Activated naive CD8-positive, alpha-beta T cell treated with anti-CD3 and anti-CD28 coated beads for 36 hours (primary cell): ENCODE data around the gene USP17L27. TPM values are rescaled to one million over a fixed set of nuclear protein-coding genes. Genes with fewer than 3 reads are reported as not detected.
"Not testable (repeated sequence)": the region's sequence is repeated elsewhere in the genome, so short reads cannot be mapped to it uniquely, and the experiment has no call there.

Experiments used
- DNase-seq: peaks from one replicate; pipeline ENCODE4 v3.0.0; 2021
- H3K27ac Mint-ChIP-seq: one replicate; pipeline ENCODE4 v1.8.0; 2022; ENCODE audit warnings: mild to moderate bottlenecking, moderate library complexity, mixed read lengths
- H3K27me3 Mint-ChIP-seq: one replicate; pipeline ENCODE4 v1.8.0; 2022; ENCODE audit warnings: mild to moderate bottlenecking, mixed read lengths
- H3K36me3 Mint-ChIP-seq: one replicate; pipeline ENCODE4 v1.8.0; 2021; ENCODE audit warnings: mild to moderate bottlenecking, mixed read lengths
- H3K4me1 Mint-ChIP-seq: one replicate; pipeline ENCODE4 v1.8.0; 2021; ENCODE audit warnings: mixed read lengths
- H3K4me3 Mint-ChIP-seq: one replicate; pipeline ENCODE4 v1.8.0; 2022; ENCODE audit warnings: mild to moderate bottlenecking, moderate library complexity, mixed read lengths
- H3K9me3 Mint-ChIP-seq: one replicate; pipeline ENCODE4 v1.8.0; 2022; ENCODE audit warnings: mixed read lengths
- total RNA-seq, 2 experiments: library from RNA; stranded (reverse); gene quantifications; one replicate each; pipeline ENCODE4 v1.2.3, GENCODE V29; 2021

The USP17L27 gene
- not detected for total RNA-seq

DNA sequence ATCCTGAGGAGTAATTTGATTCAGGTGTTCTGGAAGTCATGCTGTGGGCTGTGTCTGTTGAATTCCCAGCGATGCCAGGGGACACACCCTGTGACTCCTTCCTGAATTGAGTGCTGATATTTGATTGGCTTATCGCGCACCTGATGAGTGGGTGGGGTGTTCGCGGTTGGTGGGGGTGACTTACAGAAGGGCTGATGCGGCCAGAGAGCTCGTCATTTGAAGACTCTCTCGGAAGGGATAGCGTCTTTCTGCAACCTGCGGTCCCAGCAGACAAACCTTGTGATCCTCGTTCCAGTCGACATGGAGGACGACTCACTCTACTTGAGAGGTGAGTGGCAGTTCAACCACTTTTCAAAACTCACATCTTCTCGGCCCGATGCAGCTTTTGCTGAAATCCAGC, at the start of gene USP17L27:
Gene USP17L27 (plus strand): TSS at position 301 of the 400 bp plus-strand sequence. CDS start 0 bp downstream, at position 301.
- H3K27ac Mint-ChIP-seq, H3K4me3 Mint-ChIP-seq, DNase-seq, H3K27me3 Mint-ChIP-seq, H3K36me3 Mint-ChIP-seq, H3K9me3 Mint-ChIP-seq, H3K4me1 Mint-ChIP-seq: not testable (repeated sequence)

GRCh38 chr4:9324191-9324590, 19.8 kb upstream of the USP17L27 start:
- not testable (repeated sequence) for DNase-seq, H3K9me3 Mint-ChIP-seq, H3K4me1 Mint-ChIP-seq, H3K27me3 Mint-ChIP-seq, H3K27ac Mint-ChIP-seq, H3K36me3 Mint-ChIP-seq, H3K4me3 Mint-ChIP-seq

DNA sequence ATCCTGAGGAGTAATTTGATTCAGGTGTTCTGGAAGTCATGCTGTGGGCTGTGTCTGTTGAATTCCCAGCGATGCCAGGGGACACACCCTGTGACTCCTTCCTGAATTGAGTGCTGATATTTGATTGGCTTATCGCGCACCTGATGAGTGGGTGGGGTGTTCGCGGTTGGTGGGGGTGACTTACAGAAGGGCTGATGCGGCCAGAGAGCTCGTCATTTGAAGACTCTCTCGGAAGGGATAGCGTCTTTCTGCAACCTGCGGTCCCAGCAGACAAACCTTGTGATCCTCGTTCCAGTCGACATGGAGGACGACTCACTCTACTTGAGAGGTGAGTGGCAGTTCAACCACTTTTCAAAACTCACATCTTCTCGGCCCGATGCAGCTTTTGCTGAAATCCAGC, 19.1 kb upstream of the USP17L27 start, which contains the start of gene USP17L24:
Gene USP17L24 (plus strand): TSS at position 301 of the 400 bp plus-strand sequence. CDS start 0 bp downstream, at position 301.
- H3K27me3 Mint-ChIP-seq, H3K4me3 Mint-ChIP-seq, H3K9me3 Mint-ChIP-seq, H3K4me1 Mint-ChIP-seq, H3K27ac Mint-ChIP-seq, H3K36me3 Mint-ChIP-seq, DNase-seq: not testable (repeated sequence)

DNA sequence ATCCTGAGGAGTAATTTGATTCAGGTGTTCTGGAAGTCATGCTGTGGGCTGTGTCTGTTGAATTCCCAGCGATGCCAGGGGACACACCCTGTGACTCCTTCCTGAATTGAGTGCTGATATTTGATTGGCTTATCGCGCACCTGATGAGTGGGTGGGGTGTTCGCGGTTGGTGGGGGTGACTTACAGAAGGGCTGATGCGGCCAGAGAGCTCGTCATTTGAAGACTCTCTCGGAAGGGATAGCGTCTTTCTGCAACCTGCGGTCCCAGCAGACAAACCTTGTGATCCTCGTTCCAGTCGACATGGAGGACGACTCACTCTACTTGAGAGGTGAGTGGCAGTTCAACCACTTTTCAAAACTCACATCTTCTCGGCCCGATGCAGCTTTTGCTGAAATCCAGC, 14.3 kb upstream of the USP17L27 start, which contains the start of gene USP17L25:
Gene USP17L25 (plus strand): TSS at position 301 of the 400 bp plus-strand sequence. CDS start 0 bp downstream, at position 301.
- H3K9me3 Mint-ChIP-seq, H3K27ac Mint-ChIP-seq, DNase-seq, H3K27me3 Mint-ChIP-seq, H3K36me3 Mint-ChIP-seq, H3K4me1 Mint-ChIP-seq, H3K4me3 Mint-ChIP-seq: not testable (repeated sequence)

DNA sequence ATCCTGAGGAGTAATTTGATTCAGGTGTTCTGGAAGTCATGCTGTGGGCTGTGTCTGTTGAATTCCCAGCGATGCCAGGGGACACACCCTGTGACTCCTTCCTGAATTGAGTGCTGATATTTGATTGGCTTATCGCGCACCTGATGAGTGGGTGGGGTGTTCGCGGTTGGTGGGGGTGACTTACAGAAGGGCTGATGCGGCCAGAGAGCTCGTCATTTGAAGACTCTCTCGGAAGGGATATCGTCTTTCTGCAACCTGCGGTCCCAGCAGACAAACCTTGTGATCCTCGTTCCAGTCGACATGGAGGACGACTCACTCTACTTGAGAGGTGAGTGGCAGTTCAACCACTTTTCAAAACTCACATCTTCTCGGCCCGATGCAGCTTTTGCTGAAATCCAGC, 9.6 kb upstream of the USP17L27 start, which contains the start of gene USP17L26:
Gene USP17L26 (plus strand): TSS at position 301 of the 400 bp plus-strand sequence. CDS start 0 bp downstream, at position 301.
- not testable (repeated sequence) for DNase-seq, H3K4me1 Mint-ChIP-seq, H3K36me3 Mint-ChIP-seq, H3K4me3 Mint-ChIP-seq, H3K27me3 Mint-ChIP-seq, H3K9me3 Mint-ChIP-seq, H3K27ac Mint-ChIP-seq

- H3K27me3 Mint-ChIP-seq, H3K4me3 Mint-ChIP-seq, H3K4me1 Mint-ChIP-seq, H3K9me3 Mint-ChIP-seq, DNase-seq, H3K27ac Mint-ChIP-seq, H3K36me3 Mint-ChIP-seq: not testable (repeated sequence)
Observed at GRCh38 chr4:9339103-9339502, 4.8 kb upstream of the USP17L27 start, which contains the start of gene USP17L5. Gene USP17L5, plus strand, starts transcription at chr4:9339403. Its CDS starts 0 bp downstream, at chr4:9339403.

GRCh38 chr4:9348593-9348992, 4.6 kb downstream of the USP17L27 start, which contains the start of gene USP17L28:
Gene USP17L28, plus strand, starts transcription at chr4:9348893. Its CDS starts 0 bp downstream, at chr4:9348893.
- not testable (repeated sequence) for H3K4me3 Mint-ChIP-seq, H3K9me3 Mint-ChIP-seq, H3K4me1 Mint-ChIP-seq, DNase-seq, H3K27ac Mint-ChIP-seq, H3K36me3 Mint-ChIP-seq, H3K27me3 Mint-ChIP-seq

- not testable (repeated sequence) for H3K9me3 Mint-ChIP-seq, H3K4me3 Mint-ChIP-seq, H3K27me3 Mint-ChIP-seq, H3K27ac Mint-ChIP-seq, DNase-seq, H3K36me3 Mint-ChIP-seq, H3K4me1 Mint-ChIP-seq
Observed at GRCh38 chr4:9350866-9351265, 6.9 kb downstream of the USP17L27 start.

DNA sequence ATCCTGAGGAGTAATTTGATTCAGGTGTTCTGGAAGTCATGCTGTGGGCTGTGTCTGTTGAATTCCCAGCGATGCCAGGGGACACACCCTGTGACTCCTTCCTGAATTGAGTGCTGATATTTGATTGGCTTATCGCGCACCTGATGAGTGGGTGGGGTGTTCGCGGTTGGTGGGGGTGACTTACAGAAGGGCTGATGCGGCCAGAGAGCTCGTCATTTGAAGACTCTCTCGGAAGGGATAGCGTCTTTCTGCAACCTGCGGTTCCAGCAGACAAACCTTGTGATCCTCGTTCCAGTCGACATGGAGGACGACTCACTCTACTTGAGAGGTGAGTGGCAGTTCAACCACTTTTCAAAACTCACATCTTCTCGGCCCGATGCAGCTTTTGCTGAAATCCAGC, 9.4 kb downstream of the USP17L27 start, which contains the start of gene USP17L29:
Gene USP17L29 (plus strand): TSS at position 301 of the 400 bp plus-strand sequence. CDS start 0 bp downstream, at position 301.
- not testable (repeated sequence) for H3K9me3 Mint-ChIP-seq, H3K4me1 Mint-ChIP-seq

DNA sequence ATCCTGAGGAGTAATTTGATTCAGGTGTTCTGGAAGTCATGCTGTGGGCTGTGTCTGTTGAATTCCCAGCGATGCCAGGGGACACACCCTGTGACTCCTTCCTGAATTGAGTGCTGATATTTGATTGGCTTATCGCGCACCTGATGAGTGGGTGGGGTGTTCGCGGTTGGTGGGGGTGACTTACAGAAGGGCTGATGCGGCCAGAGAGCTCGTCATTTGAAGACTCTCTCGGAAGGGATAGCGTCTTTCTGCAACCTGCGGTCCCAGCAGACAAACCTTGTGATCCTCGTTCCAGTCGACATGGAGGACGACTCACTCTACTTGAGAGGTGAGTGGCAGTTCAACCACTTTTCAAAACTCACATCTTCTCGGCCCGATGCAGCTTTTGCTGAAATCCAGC, 18.9 kb downstream of the USP17L27 start, which contains the start of gene USP17L30:
Gene USP17L30 (plus strand): TSS at position 301 of the 400 bp plus-strand sequence. CDS start 0 bp downstream, at position 301.
- H3K27ac Mint-ChIP-seq, H3K9me3 Mint-ChIP-seq, DNase-seq, H3K36me3 Mint-ChIP-seq, H3K27me3 Mint-ChIP-seq, H3K4me3 Mint-ChIP-seq, H3K4me1 Mint-ChIP-seq: not testable (repeated sequence)

More for the DNA sequence above, 9.4 kb downstream of the USP17L27 start, which contains the start of gene USP17L29:
- H3K27ac Mint-ChIP-seq, H3K4me3 Mint-ChIP-seq, DNase-seq, H3K27me3 Mint-ChIP-seq, H3K36me3 Mint-ChIP-seq: not testable (repeated sequence)

DNA sequence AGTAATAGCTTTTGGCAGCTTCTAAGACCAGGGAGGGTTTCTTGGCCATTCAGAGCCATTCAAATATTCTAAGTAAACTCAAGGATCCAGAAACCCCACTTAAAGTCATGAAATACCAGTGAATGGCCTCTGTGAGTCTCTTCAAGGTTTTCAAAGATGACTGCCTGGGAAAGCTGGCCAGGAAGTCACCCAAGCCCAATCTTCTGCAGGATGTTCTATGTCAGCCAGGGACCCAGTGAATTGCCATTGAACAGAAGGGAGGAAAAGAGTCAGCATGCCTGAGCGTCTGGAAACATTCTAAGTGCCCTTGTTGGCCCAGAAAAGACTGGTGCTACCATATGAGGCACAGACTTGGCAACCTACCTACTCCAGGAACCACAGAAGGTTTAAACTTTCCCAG, 35.9 kb downstream of the USP17L27 start:
- not testable (repeated sequence) for H3K27ac Mint-ChIP-seq, H3K4me3 Mint-ChIP-seq, H3K27me3 Mint-ChIP-seq, H3K36me3 Mint-ChIP-seq, H3K4me1 Mint-ChIP-seq, H3K9me3 Mint-ChIP-seq, DNase-seq

DNA sequence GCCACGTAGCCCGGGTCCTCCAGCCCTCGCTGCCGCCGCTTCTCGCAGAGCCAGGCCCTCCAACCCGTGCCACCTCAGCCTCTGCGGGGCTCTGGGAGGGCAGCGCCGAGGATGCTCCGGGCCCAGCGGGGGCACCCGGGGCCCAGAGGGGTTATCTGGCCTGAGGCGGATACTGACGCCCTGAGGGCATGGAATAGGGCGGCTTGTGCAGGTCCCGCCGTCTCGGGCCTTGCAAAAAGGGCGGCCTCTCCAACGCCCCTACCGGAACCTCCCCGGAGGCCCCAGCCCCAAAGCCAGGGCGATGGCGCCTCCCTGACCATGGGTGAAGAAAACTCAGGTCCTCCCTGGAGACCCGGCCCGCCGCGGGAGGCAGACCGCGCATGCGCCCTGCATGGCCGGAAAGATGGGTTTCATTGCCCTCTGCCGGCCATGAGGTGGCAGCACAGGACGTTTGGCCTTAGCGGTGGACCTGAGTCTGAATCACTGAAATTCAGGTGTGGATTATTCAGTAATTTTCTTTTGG, 37.1 kb downstream of the USP17L27 start:
- not testable (repeated sequence) for H3K4me1 Mint-ChIP-seq, H3K9me3 Mint-ChIP-seq, H3K36me3 Mint-ChIP-seq, H3K27me3 Mint-ChIP-seq, H3K27ac Mint-ChIP-seq
- DNase-seq, result peak; percentile 44
- H3K4me3 Mint-ChIP-seq, result peak overlapping the region; percentile 35

DNA sequence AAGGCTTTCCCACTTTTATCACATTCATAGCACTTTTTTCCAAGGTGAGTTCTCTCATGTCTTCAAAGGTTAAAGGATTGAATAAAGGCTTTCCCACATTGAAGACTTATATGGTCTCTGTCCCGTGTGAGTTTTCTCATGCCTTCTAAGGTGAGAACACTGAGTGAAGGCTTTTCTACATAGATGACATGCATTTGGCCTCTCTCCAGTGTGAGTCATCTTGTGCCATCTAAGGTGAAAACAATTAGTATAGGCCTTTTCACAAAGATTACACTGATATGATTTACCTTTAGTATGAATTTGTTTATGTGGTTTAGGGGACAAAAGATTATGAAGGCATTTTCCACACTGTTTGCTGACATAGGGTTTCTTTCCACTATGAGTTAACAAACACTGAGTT, 40.2 kb downstream of the USP17L27 start:
- no peaks in the 10 kb centered on the region for H3K9me3 Mint-ChIP-seq
- peaks cover 2% of the 10 kb centered on the region for H3K4me1 Mint-ChIP-seq

DNA sequence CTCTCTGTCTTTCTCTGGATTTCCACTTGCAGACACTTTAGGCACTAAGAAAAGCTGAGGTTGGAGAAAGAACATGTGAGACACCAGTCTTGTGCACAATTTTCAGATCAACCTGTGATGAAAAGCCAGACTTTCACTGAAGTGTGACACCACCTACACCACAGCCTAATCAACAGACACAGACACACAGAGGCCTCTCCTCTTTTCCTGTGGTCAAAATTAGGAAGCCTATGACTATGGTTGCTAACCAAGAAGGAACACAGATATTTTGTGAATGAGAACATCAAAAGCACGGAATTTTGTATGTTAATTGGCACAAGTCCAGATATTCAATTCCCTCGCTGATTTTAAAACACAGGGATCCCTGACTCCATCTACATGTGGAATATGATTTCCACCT, 45.1 kb downstream of the USP17L27 start:
- not testable (repeated sequence) for H3K9me3 Mint-ChIP-seq, H3K4me1 Mint-ChIP-seq, H3K36me3 Mint-ChIP-seq, DNase-seq, H3K27me3 Mint-ChIP-seq, H3K27ac Mint-ChIP-seq, H3K4me3 Mint-ChIP-seq

More for the DNA sequence above, 40.2 kb downstream of the USP17L27 start:
- no peaks in the 10 kb centered on the region for H3K27me3 Mint-ChIP-seq
- H3K27ac Mint-ChIP-seq, result no peak overlapping the region
- no peak for DNase-seq
- no peak overlapping the region for H3K4me3 Mint-ChIP-seq
- no peaks in the 10 kb centered on the region for H3K36me3 Mint-ChIP-seq
